HG03565 (cell line): ENCODE data around the gene UPK1B.

Experiments used
- ATAC-seq: cut with Tn5 transposase; IDR thresholded peaks from one replicate; pipeline ENCODE4 v1.9.1; 2021; ENCODE audit warnings: mild to moderate bottlenecking, moderate library complexity; ENCODE audit not compliant: unreplicated experiment

UPK1B gene

DNA sequence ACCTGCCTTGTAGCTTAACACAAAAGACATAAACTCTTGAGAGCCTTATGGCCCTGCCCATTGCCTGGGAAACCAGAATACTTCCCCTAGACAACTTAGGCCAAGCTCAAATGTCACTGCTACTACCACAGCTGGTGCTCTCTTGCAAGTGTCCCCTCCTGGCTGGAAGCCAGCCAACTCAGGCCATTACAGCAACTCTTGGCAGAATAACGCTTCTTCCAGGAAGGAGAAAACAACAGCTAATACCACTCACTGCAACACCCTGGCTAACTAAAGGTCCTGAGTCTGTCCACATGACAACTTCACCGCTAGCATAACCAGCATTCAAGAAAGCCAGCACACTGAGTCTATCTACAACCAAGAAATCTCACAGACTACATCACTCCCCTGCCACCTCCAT is 72.4 kb downstream of the UPK1B start:
- ATAC-seq: no peak
